GM21515 (cell line): ENCODE data around the gene IFNE.
A peak's percentile ranks its signal among the peaks of the same experiment; 100 is the strongest.

Experiments
- ATAC-seq: cut with Tn5 transposase; IDR thresholded peaks from one replicate; pipeline ENCODE4 v1.9.1; 2021; ENCODE audit not compliant: unreplicated experiment

Gene IFNE

DNA sequence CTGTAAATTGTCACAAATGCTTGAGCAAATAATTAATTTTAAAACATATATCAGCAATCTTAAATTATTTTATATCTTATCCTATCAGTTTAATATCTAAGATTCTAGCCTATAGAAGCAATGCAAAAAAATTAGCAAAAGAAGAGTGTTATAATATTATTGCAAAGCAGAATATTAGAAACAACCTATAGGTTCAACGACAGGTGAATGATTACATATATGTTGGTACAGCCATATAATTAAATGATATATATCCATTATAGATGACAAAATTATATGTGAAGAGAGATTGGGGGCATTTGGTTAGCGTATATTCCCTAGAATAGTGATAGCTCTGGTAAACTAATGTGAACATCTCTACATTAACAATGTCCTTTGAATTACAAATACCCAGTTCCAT is at the start of gene IFNE:
Gene IFNE, minus strand, starts transcription at position 101 of the 400 bp plus-strand sequence. CDS start 619 bp downstream, outside the sequence.
- no peak for ATAC-seq

- ATAC-seq = no peak
Measured at GRCh38 chr9:21528123-21528808, 46.2 kb upstream of the IFNE start.

DNA sequence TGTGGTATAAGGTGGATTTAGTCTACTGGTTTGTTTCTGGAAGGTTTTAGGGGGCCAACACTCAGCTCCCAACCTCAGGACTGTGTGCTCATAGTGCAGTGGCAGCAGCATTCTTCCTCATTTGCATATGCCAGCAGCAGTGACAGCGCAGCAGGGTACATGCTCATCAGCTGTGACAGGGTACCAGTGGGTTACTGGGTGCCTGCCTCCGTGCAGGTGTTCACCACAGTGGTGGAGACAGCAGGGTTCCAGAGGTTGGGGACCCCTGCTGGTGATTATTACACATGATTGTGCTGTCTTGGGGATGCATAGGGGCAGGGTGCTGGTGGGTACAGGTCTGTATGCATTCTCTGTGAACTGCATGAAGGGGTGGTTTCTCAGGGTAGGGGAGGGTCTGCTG is 45.5 kb upstream of the IFNE start:
- ATAC-seq = peak; percentile 52

DNA sequence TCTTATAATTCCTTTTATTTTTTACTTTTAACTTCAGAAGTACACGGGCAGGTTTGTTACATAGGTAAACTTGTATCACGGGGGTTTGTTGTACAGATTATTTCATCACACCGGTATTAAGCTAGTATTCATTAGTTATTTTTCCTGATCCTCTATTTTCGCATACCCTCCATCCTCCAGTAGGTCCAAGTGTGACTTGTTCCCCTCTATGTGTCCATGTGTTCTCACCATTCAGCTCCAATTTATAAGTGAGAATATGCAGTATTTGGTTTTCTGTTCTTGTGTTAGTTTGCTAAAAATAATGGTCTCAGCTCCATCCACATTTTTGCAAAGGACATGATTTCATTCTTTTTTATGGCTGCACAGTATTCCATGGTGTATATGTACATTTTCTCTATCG is 43.1 kb upstream of the IFNE start:
- ATAC-seq = no peak

DNA sequence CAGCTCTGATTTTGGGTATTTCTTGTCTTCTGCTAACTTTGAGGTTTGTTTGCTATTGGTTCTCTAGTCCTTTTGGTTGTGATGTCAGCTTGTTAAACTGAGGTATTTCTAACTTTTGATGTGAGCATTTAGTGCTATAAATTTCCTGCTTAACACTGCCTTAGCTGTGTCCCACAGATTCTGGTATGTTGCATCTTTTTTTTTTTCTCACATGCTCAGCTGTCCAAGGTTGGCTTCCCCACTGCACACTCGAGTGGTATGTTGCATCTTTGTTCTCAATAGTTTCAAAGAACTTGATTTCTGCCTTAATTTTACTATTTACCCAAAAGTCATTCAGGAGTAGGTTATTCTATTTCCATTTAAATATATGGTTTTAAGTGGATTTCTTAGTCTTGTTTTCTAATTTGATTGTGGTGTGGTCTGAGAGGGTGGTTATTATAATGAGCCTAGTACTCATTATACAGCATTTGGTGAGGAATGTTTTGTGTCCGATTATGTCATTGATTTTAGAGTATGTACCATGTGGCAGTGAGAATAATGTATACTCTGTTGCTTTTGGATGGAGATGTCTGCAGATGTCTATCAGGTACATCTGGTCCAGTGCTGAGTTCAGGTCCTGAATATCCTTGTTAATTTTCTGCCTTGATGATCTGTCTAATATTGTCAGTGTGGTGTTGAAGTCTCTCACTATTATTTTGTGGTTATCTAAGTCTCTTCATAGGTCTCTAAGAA is 42.2 kb upstream of the IFNE start:
- no peak for ATAC-seq

GRCh38 chr9:21523021-21524014 is 41.2 kb upstream of the IFNE start:
- no peak for ATAC-seq

GRCh38 chr9:21522348-21522747 is 40.2 kb upstream of the IFNE start:
- no peak for ATAC-seq

DNA sequence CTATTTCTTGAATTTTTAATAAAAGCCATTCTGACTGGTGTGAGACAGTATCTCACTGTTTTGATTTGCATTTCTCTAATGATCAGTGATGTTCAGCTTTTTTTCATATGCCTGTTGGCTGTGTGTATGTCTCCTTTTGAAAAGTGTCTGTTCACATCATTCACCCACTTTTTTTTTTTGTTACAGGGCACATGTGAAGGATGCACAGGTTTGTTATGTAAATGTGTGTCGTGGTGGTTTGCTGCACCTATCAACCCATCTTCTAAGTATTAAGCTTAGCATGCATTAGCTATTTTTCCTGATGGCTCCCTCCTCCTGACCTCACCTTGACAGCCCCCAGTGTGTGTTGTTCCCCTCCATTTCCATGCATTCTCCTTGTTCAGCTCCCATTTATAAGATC is 39.3 kb upstream of the IFNE start:
- no peak for ATAC-seq

DNA sequence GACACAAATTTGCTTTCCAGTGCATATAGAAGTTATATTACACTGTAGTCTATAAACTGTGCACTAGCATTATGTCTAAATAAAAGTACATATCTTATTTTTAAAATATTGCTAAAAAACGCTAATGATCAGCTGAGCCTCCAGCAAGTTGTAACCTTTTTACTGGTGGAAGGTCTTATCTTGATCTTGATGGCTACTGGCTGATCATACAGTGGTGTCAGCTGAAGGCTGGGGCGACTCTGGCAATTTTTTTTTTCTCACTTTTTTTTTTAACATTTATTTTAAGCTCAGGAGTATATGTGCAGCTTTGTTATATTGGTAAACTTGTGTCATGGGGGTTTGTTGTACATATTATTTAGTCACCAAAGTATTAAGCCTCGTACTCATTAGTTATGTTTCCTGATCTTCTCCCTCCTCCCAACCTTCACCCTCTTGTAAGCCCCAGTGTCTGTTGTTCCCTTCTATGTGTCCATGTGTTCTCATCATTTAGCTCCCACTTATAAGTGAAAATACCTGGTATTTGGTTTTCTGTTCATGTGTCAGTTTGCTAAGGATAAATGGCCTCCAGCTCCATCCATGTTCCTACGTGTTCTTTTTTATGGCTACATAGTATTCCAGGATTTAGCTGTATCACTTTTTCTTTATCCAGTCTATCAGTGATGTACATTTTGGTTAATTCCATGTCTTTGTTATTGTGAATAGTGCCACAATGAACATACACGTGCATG is 38.6 kb upstream of the IFNE start:
- ATAC-seq = no peak

DNA sequence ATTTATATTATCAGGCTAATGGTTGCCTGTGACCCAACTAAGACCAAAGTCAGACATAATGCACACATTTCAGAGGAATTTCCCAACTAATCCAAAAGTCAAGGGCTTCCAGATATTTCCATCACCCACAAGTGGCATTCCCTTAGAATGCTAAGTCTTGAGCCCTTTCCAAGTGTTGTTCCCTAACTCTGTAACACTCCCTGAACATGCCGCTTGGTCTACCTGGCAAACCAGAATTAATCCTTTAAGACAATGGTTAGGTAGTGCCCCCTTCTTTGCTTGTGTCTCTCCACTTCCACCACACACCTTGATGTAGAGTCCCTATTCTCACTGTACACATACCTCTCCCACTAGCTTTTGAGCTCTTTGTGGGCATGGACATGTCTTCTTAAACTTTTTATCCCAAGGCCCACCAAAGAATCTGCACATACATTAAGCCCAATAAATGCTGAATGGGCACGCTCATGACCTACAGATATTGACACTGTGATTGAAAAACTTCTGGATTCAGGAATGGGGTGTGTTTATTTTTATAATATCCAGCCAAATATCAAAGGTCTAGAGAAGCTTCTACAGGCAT is 37.8 kb upstream of the IFNE start:
- no peak for ATAC-seq

DNA sequence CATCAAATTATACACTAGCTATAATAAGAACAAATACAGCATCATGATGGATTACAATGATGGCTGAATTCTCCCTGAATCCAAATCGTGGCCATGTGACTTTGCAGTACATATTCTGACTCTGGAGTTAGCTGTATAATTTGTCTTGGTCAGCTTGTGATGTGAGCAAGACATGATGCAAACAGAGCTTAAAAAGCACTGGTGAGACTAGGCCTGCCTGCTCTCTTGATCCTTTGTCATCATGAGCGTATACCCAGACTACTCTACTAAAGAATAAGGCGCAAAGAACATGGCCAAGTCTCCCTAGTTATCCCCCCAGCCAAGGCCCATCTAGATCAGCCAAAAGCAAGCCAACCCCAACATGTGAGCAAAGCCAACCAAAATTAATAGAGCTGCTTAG is 34.7 kb upstream of the IFNE start:
- no peak for ATAC-seq

- ATAC-seq = no peak
Measured at GRCh38 chr9:21513431-21513830, 31.3 kb upstream of the IFNE start.

- ATAC-seq = no peak
Measured at GRCh38 chr9:21510806-21511205, 28.7 kb upstream of the IFNE start.

- no peak for ATAC-seq
Measured at GRCh38 chr9:21507483-21507790, 25.3 kb upstream of the IFNE start.

DNA sequence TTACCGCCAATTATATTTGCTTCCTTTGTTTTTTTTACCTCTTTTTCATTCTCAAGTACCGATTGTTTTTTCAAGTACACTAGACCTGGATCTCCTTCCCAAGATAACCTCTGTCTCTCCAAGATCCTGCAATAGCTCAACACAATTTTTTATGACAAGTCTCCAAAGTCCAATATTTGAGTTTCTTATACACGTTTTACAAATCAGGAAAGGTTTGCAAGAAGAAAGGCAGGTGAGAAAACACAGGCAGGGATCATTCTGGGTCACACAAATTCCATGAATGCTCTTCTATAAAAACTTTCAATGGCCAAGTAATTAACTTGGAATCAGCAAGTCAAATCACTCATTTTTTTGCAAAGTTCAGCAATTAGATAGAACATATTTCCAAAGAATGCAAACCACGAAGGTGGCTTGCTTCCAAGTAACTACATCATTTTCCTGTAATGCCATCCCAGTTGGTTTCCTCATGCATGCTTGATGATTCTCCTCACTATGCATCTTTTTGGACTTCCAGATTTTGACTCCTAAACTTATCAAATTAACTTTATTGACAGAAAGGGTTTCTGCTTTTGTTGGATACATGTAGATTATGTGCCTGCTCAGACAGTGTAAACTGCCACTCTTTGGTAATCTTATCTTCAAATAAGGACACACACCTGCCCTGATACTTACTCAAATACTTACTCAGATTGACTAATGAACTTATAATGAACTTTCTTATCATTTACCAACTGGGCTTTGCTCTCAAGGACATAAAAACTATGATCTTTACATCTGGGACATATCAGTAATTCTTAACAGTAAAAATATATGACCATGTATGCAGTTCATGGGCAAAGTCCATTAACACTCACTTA is 24.7 kb upstream of the IFNE start:
- ATAC-seq = no peak

DNA sequence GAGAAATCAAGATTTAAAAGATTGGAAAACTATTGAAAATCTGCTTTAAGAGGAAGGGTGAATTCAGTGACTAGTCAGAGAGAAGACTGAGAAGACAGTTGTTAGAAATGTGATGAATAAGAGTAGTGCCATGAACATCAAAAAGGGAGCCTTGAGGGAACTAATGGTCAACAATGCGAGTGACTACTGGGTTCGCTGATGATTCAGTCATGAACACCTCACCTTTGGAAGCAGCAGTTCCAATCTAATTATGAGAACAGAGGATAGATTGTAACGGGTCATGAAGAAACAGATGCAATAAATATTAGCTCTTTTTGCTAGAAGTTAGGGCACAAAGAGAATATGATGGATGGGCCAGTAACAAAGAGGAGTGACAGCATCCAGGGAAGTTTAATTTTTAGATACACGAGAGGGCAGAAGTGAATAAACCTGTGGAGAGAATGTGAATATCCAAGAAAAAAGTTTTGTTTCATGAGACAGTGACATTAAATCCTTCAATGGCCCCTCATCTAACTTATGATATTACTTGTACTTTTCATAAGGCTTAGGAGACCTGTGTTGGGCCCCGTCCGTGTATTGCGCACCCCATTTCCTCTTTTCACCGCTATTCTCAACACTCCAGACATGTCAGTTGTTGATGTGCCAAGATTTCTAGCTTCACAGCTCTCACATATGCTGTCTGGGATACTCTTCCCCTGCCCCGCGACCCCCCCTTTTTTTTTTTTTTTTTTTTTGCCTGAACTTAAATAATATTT is 23.5 kb upstream of the IFNE start:
- ATAC-seq = no peak

DNA sequence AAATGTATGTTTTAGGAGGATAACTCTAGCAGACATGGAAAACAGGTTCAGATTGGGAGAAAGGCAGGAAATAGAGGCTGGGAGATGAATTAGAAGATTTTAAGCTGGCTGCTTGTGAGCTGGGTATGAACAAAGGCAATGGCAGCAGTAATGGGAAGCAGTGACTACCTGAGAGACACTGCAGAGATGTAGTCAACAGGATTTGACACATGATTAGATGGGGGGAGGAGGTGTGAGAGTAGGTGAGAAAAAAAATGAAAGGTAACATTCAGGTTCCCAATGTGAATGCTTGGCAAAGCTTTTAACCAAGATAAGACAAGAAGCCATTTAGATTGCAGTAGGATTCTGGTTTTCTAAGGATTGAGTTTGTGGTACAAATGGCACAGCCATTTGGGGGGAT is 22.8 kb upstream of the IFNE start:
- no peak for ATAC-seq

GRCh38 chr9:21504113-21504512 is 22.0 kb upstream of the IFNE start:
- no peak for ATAC-seq

DNA sequence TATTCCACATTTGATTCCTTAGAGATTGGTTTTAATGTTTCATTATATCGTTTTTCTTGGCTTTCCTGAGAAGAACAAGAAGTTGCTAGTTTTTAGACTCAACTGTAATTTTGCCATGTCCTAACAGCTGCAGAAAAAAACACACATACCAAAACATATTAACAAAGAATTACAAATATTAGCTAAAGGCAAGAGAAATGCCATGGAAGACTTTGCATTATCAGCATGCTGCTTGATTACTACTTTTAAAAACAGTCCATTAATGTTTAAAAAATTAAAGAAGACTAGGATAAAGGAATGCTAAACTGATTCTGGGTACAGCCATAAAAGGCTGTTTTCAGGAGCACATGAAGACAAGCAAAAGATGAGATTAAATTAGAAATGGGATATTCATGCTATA is 20.5 kb upstream of the IFNE start:
- ATAC-seq = no peak
